HepG2 (cell line): ENCODE results near the gene NUCB1. TPM values are rescaled to one million over a fixed set of nuclear protein-coding genes. Genes with fewer than 3 reads are reported as not detected.
A peak's percentile ranks its signal among the peaks of the same experiment; 100 is the strongest.

Experiments
- ATAC-seq: fragments of 200-7000 bp; cut with Tn5 transposase; 3 replicates; pipeline ENCODE4 v1.9.1; 2020; ENCODE audit warnings: mild to moderate bottlenecking, moderate library complexity
- BruUV-seq: library from RNA; stranded (reverse); fragments of 400-500 nt; replicated peaks from 2 replicates; lab custom pipeline; 2021; lab: Mats Ljungman, UMichigan
- CTCF ChIA-PET: fragments of 300-600 bp; formaldehyde crosslinking; extraction: SDS; loops from one replicate; lab custom pipeline; 2021; ENCODE audit warnings: low total read pairs, inconsistent platforms, low intra/inter-chr PET ratio; lab: Yijun Ruan, JAX
- POLR2A ChIA-PET: fragments of 350-600 bp; sonication (Branson Sonifier 250); formaldehyde crosslinking; loops from one replicate; lab custom pipeline; 2020; ENCODE audit warnings: antibody characterized with exemption, inconsistent platforms; lab: Yijun Ruan, JAX
- DNase-seq: peaks from one replicate; pipeline ENCODE4 v3.0.0-alpha.2; 2015; ENCODE audit warnings: low spot score
- FAIRE-seq: peaks from 3 replicates; lab custom pipeline; 2011; peaks lifted over from hg19 to GRCh38; lab: Jason Lieb, UNC
- H2AFZ ChIP-seq: one replicate; pipeline ENCODE4 v1.6.1; 2011; ENCODE audit warnings: low read length, inconsistent platforms
- H3K27ac ChIP-seq: fragments of 300-600 bp; 3 replicates; pipeline ENCODE4 v1.8.0; 2011; ENCODE audit warnings: mixed run types, mild to moderate bottlenecking, mixed read lengths, low read length, inconsistent platforms; ENCODE audit not compliant: insufficient read depth; ENCODE audit errors: extremely low read length
- H3K27me3 ChIP-seq, 2 experiments: fragments of 200-600 bp in 1 of 2; 2 replicates in 1 of 2; 3 replicates in 1 of 2; pipeline versions ENCODE4 v1.6.0 to v1.8.0; 2011; ENCODE audit warnings: low read length in 2 of 2, mild to moderate bottlenecking in 2 of 2, moderate library complexity in 2 of 2, inconsistent platforms in 1 of 2; ENCODE audit not compliant: insufficient read depth in 2 of 2, control insufficient read depth in 1 of 2
- H3K36me3 ChIP-seq, 2 experiments: fragments of 200-600 bp in 1 of 2; replicated peaks in 1 of 2; 2 replicates in 1 of 2; 3 replicates in 1 of 2; pipeline versions ENCODE4 v1.5.1 to v1.8.0; 2011; ENCODE audit warnings: low read length in 2 of 2, inconsistent platforms in 1 of 2; ENCODE audit not compliant: insufficient read depth in 2 of 2, control insufficient read depth in 1 of 2
- H3K4me1 ChIP-seq: 2 replicates; pipeline ENCODE4 v1.5.1; 2012; ENCODE audit warnings: low read length, inconsistent platforms; ENCODE audit not compliant: insufficient read depth
- H3K4me2 ChIP-seq: 2 replicates; pipeline ENCODE4 v1.6.0; 2011; ENCODE audit warnings: low read depth, low read length, inconsistent platforms
- H3K4me3 ChIP-seq, 3 experiments: fragments of 200-600 bp in 1 of 3; sonication (generic), shearing (Covaris generic) in 1 of 3; replicated peaks in 1 of 3; 2 replicates each; pipeline ENCODE4 v1.5.1; 2011 to 2016; ENCODE audit warnings: low read length in 3 of 3, inconsistent platforms in 2 of 3, low read depth in 2 of 3, mild to moderate bottlenecking in 2 of 3, control low read depth in 1 of 3, mixed read lengths in 1 of 3; ENCODE audit not compliant: insufficient read depth in 1 of 3
- H3K79me2 ChIP-seq: one replicate; pipeline ENCODE4 v1.6.1; 2011; ENCODE audit warnings: low read length, inconsistent platforms; ENCODE audit not compliant: insufficient read depth
- H3K9ac ChIP-seq: 2 replicates; pipeline ENCODE4 v1.6.0; 2011; ENCODE audit warnings: mild to moderate bottlenecking, low read depth, low read length, inconsistent platforms; ENCODE audit not compliant: insufficient read depth
- H3K9me3 ChIP-seq: 2 replicates; pipeline ENCODE4 v1.5.1; 2012; ENCODE audit warnings: mild to moderate bottlenecking, low read length
- H4K20me1 ChIP-seq: 2 replicates; pipeline ENCODE4 v1.6.0; 2011; ENCODE audit warnings: inconsistent platforms, mild to moderate bottlenecking, low read length, moderate library complexity; ENCODE audit not compliant: insufficient read depth
- FOSL1 ChIP-seq: sonication (generic); formaldehyde crosslinking; IDR thresholded peaks from 2 replicates; pipeline ENCODE4 v1.9.0; 2021; ENCODE audit warnings: missing genetic modification reagents, borderline replicate concordance
- HNF4A ChIP-seq: sonication (generic); formaldehyde crosslinking; IDR thresholded peaks from 2 replicates; pipeline ENCODE4 v1.4.0; 2020; ENCODE audit warnings: missing genetic modification reagents
- PAX8 ChIP-seq: sonication (generic); formaldehyde crosslinking; IDR thresholded peaks from 2 replicates; pipeline ENCODE4 v1.8.0; 2022; ENCODE audit warnings: mild to moderate bottlenecking, missing genetic modification reagents, borderline replicate concordance
- PRDM15 ChIP-seq: sonication (generic); formaldehyde crosslinking; IDR thresholded peaks from 2 replicates; pipeline ENCODE4 v1.4.0; 2020; ENCODE audit warnings: missing genetic modification reagents
- THAP11 ChIP-seq: IDR thresholded peaks from 2 replicates; pipeline ENCODE4 v1.6.1; 2016; ENCODE audit warnings: missing biosample characterization, missing genetic modification reagents
- ZNF143 ChIP-seq: sonication (generic); formaldehyde crosslinking; IDR thresholded peaks from 2 replicates; pipeline ENCODE4 v1.4.0; 2020; ENCODE audit warnings: missing genetic modification reagents
- WGBS: methylation state at CpG from one replicate; pipeline ENCODE4 v1.1.6; 2017; ENCODE audit warnings: low lambda C conversion rate; 5-methylcytosine and 5-hydroxymethylcytosine counted together
- in situ Hi-C: cut with HindIII; loops from 2 replicates; pipeline ENCODE4 v1.10.0; 2017; ENCODE audit warnings: low pct_unique_long_range_greater_than_20kb; ENCODE audit not compliant: extremely low pct_ligation_motif_present
- intact Hi-C: fragments of 100-400 bp; cut with micrococcal nuclease; formaldehyde crosslinking; loops from one replicate; pipeline ENCODE4 v1.10.0; 2022; ENCODE audit not compliant: unreplicated experiment
- polyA plus RNA-seq, 8 experiments: library from polyadenylated mRNA; depleted of rRNA in 3 of 8; stranded (reverse) in 7 of 8; unstranded in 1 of 8; fragments of >200 nt; fragmentation: Illumina TruSeq in 4 of 8; extraction: Trizol in 4 of 8; gene quantifications; 2 replicates each; pipeline versions ENCODE4 v1.2.1 to v1.2.3, GENCODE V29; 2011 to 2016; ENCODE audit warnings: low read depth in 4 of 8, missing spikeins in 1 of 8, mixed read lengths in 1 of 8; ENCODE audit not compliant: insufficient read depth in 1 of 8
- total RNA-seq, 5 experiments: library from RNA; depleted of rRNA; stranded (reverse); fragments of >200 nt; fragmentation: Illumina TruSeq; extraction: Trizol; gene quantifications; 2 replicates each; pipeline ENCODE4 v1.2.3, GENCODE V29; 2016; ENCODE audit warnings: low read depth in 1 of 5

The NUCB1 gene
- total and polyA plus RNA-seq, 2 of the 13 experiments (the other 11 are each of a cell fraction or from before 2014, with no cell fraction given): 82.3 to 106 TPM

GRCh38 chr19:48899781-48900476 is at the start of gene NUCB1 (continued):
- TF ChIP-seq HNF4A (CRISPR knock-in tag): peak; percentile 12

- ChIA-PET POLR2A (no interaction called here), CTCF (no interaction called here)
- ATAC-seq (no peak), DNase-seq (no peak), FAIRE-seq (no peak)
- intact Hi-C loops (no loop called here), in situ Hi-C loops (no loop called here)
- H3K27me3 ChIP-seq: no peaks in the 10 kb centered on the region; a peak in 1 of 5 replicates
- no TSS peak for BruUV-seq
- WGBS: 100% methylated on average over 4 of the region's 4 CpGs
- H4K20me1 ChIP-seq: no peaks in the 10 kb centered on the region
- no peaks in the 10 kb centered on the region for H3K9me3 ChIP-seq
- no peak overlapping the region for H3K27ac ChIP-seq
- H3K36me3 ChIP-seq: no peaks in the 10 kb centered on the region
- H3K79me2 ChIP-seq: no peaks in the 10 kb centered on the region
- no peak overlapping the region for H3K4me2 ChIP-seq
- no peaks in the 10 kb centered on the region; the same call in 1 of the 2 replicates for H3K4me1 ChIP-seq
- H3K4me3 ChIP-seq: no peak overlapping the region
- peak; percentile 45; the same call in 1 of the 2 replicates for TF ChIP-seq THAP11 (CRISPR knock-in tag)
- no peak for TF ChIP-seq PAX8 (CRISPR knock-in tag)
- TF ChIP-seq PRDM15 (CRISPR knock-in tag): no peak
- TF ChIP-seq ZNF143 (CRISPR knock-in tag): peak; percentile 55; the same call in 1 of the 2 replicates
- TF ChIP-seq FOSL1: no peak
- TF ChIP-seq, all 625 proteins: peak for 2
- Histone ChIP-seq H2AFZ (no peak overlapping the region), H3K9ac (no peak overlapping the region)
These were observed 47.8 kb upstream of the NUCB1 start for GRCh38 chr19:48852292-48852691.
